GM23248 (cell line): ENCODE results near the gene BCKDHB. TPM values are rescaled to one million over a fixed set of nuclear protein-coding genes. Genes with fewer than 3 reads are reported as not detected.
A peak's percentile ranks its signal among the peaks of the same experiment; 100 is the strongest.

Experiments used
- DNase-seq: peaks from one replicate; pipeline ENCODE4 v3.0.0-alpha.2; 2015
- H2AFZ ChIP-seq: fragments of 200-600 bp; sonication (generic); 2 replicates; pipeline ENCODE4 v1.6.1; 2016; ENCODE audit warnings: antibody characterized with exemption
- H3F3A ChIP-seq: fragments of 200-600 bp; sonication (generic); 2 replicates; pipeline ENCODE4 v1.6.1; 2016; ENCODE audit warnings: mild to moderate bottlenecking, antibody characterized with exemption, mixed run types; ENCODE audit not compliant: insufficient read depth
- H3K27ac ChIP-seq: fragments of 200-600 bp; sonication (generic); 2 replicates; pipeline ENCODE4 v1.5.1; 2016; ENCODE audit warnings: mild to moderate bottlenecking
- H3K27me3 ChIP-seq: fragments of 200-600 bp; sonication (generic); replicated peaks from 2 replicates; pipeline ENCODE4 v1.6.1; 2016; ENCODE audit warnings: mild to moderate bottlenecking; ENCODE audit not compliant: insufficient read depth
- H3K36me3 ChIP-seq: fragments of 200-600 bp; sonication (generic); 2 replicates; pipeline ENCODE4 v1.6.1; 2016; ENCODE audit warnings: low read depth, mild to moderate bottlenecking
- H3K4me1 ChIP-seq: fragments of 200-600 bp; sonication (generic); 2 replicates; pipeline ENCODE4 v1.6.1; 2016; ENCODE audit warnings: mild to moderate bottlenecking; ENCODE audit not compliant: insufficient read depth
- H3K4me2 ChIP-seq: fragments of 200-600 bp; sonication (generic); one replicate; pipeline ENCODE4 v1.6.1; 2016; ENCODE audit warnings: mild to moderate bottlenecking; ENCODE audit not compliant: unreplicated experiment
- H3K4me3 ChIP-seq: fragments of 200-600 bp; sonication (generic); 2 replicates; pipeline ENCODE4 v1.5.1; 2016; ENCODE audit warnings: mild to moderate bottlenecking
- H3K79me2 ChIP-seq: fragments of 200-600 bp; sonication (generic); 2 replicates; pipeline ENCODE4 v1.6.1; 2016; ENCODE audit warnings: mild to moderate bottlenecking; ENCODE audit not compliant: insufficient read depth
- H3K9ac ChIP-seq: fragments of 200-600 bp; sonication (generic); 2 replicates; pipeline ENCODE4 v1.6.1; 2016; ENCODE audit warnings: mild to moderate bottlenecking
- H3K9me2 ChIP-seq: fragments of 200-600 bp; sonication (generic); 2 replicates; pipeline ENCODE4 v1.6.1; 2016; ENCODE audit warnings: mixed run types, mild to moderate bottlenecking, moderate library complexity; ENCODE audit not compliant: insufficient read depth
- H3K9me3 ChIP-seq: fragments of 200-600 bp; sonication (generic); one replicate; pipeline ENCODE4 v1.6.1; 2017; ENCODE audit warnings: low read depth
- H4K20me1 ChIP-seq: fragments of 200-600 bp; sonication (generic); 2 replicates; pipeline ENCODE4 v1.6.0; 2016; ENCODE audit not compliant: insufficient read depth
- EZH2 ChIP-seq: fragments of 200-600 bp; sonication (generic); IDR thresholded peaks from 2 replicates; pipeline ENCODE4 v1.6.1; 2018; ENCODE audit warnings: antibody characterized with exemption, mild to moderate bottlenecking; ENCODE audit not compliant: insufficient read depth, poor library complexity, severe bottlenecking
- EZH2phosphoT487 ChIP-seq: fragments of 200-600 bp; sonication (generic); IDR thresholded peaks from 2 replicates; pipeline ENCODE4 v1.6.1; 2018; ENCODE audit warnings: antibody characterized with exemption, moderate library complexity, mild to moderate bottlenecking, low read depth; ENCODE audit not compliant: insufficient read depth
- WGBS, 2 experiments: methylation state at CpG; one replicate each; pipeline ENCODE4 v1.1.6; 2015 to 2017; ENCODE audit warnings: low lambda C conversion rate in 2 of 2, low coverage in 1 of 2; ENCODE audit errors: missing lambda C conversion rate in 2 of 2; 5-methylcytosine and 5-hydroxymethylcytosine counted together
- in situ Hi-C: fragments of 300-500 bp; cut with MboI; formaldehyde crosslinking; loops from 2 replicates; pipeline ENCODE4 v1.15.0; 2020
- polyA plus RNA-seq: library from polyadenylated mRNA; unstranded; fragments of >200 nt; fragmentation: Nextera tagmentation; extraction: Ambion mirVana; gene quantifications from 2 replicates; pipeline ENCODE4 v1.2.1, GENCODE V29; 2016
- total RNA-seq: library from RNA; depleted of rRNA; stranded (reverse); fragments of >200 nt; shearing (Covaris generic); gene quantifications from 2 replicates; pipeline ENCODE4 v1.2.3, GENCODE V29; 2014

The BCKDHB gene
- total and polyA plus RNA-seq, 2 experiments from 2014 or later: 18.4 to 33.8 TPM

GRCh38 chr6:80319196-80319595 lies 212.7 kb downstream of the BCKDHB start:
- Histone ChIP-seq H3K27me3 (no peaks in the 10 kb centered on the region), H3K27ac (0 out of 2 replicates have a peak overlapping the region, but pooled peaks have one; percentile 3), H2AFZ (no peak overlapping the region), H3F3A (no peaks in the 10 kb centered on the region), H3K9me2 (no peaks in the 10 kb centered on the region; the same call in 1 of the 2 replicates), H3K9ac (no peak overlapping the region), H3K36me3 (0 out of 2 replicates have a peak, but pooled peaks cover 4% of the 10 kb centered on the region), H3K79me2 (no peaks in the 10 kb centered on the region), H4K20me1 (no peaks in the 10 kb centered on the region), H3K4me1 (peaks cover 16% of the 10 kb centered on the region), H3K4me3 (no peak overlapping the region), H3K4me2 (peak overlapping the region; percentile 21), H3K9me3 (no peaks in the 10 kb centered on the region)
- in situ Hi-C loops: no loop called here
- DNase-seq: peak; percentile 69
- WGBS, 2 experiments: 13 to 16% methylated on average over 2 of the region's 2 CpGs
- TF ChIP-seq EZH2phosphoT487 (no peak), EZH2 (no peak)

- Histone ChIP-seq H3K9me2 (no peaks in the 10 kb centered on the region; the same call in 1 of the 2 replicates), H2AFZ (no peak overlapping the region), H3K27me3 (no peaks in the 10 kb centered on the region), H3K27ac (no peak overlapping the region), H3K79me2 (no peaks in the 10 kb centered on the region), H3F3A (peaks cover 4% of the 10 kb centered on the region; the same call in 1 of the 2 replicates), H3K9ac (no peak overlapping the region), H3K4me2 (no peak overlapping the region), H3K4me1 (peaks cover 24% of the 10 kb centered on the region), H3K36me3 (0 out of 2 replicates have a peak, but pooled peaks cover 4% of the 10 kb centered on the region), H3K4me3 (no peak overlapping the region), H3K9me3 (no peaks in the 10 kb centered on the region), H4K20me1 (no peaks in the 10 kb centered on the region)
- in situ Hi-C loops: no loop called here
- no peak for TF ChIP-seq EZH2
- DNase-seq: no peak
- 98 to 100% methylated on average over 2 of the region's 2 CpGs for WGBS, 2 experiments
Measured at GRCh38 chr6:80321011-80321410, 214.5 kb downstream of the BCKDHB start.

- TF ChIP-seq EZH2: no peak
- 46 to 55% methylated on average over 3 of the region's 3 CpGs for WGBS, 2 experiments
- Histone ChIP-seq H3K9me2 (no peaks in the 10 kb centered on the region; the same call in 1 of the 2 replicates), H3K4me2 (no peak overlapping the region), H3K9me3 (no peaks in the 10 kb centered on the region), H2AFZ (no peak overlapping the region), H3K79me2 (no peaks in the 10 kb centered on the region), H3K4me3 (no peak overlapping the region), H3K36me3 (0 out of 2 replicates have a peak, but pooled peaks cover 4% of the 10 kb centered on the region), H4K20me1 (no peaks in the 10 kb centered on the region), H3F3A (peaks cover 4% of the 10 kb centered on the region; the same call in 1 of the 2 replicates), H3K27ac (no peak overlapping the region), H3K27me3 (no peaks in the 10 kb centered on the region), H3K4me1 (peaks cover 14% of the 10 kb centered on the region; the same call in 1 of the 2 replicates), H3K9ac (no peak overlapping the region)
- in situ Hi-C loops: no loop called here
- no peak for DNase-seq
Measured at GRCh38 chr6:80325742-80326141, 219.3 kb downstream of the BCKDHB start.

- Histone ChIP-seq H3K36me3 (no peaks in the 10 kb centered on the region), H2AFZ (no peak overlapping the region)
- TF ChIP-seq EZH2phosphoT487: no peak
Measured at GRCh38 chr6:80328652-80329051, 222.2 kb downstream of the BCKDHB start.

GRCh38 chr6:80329496-80329895 lies 223.0 kb downstream of the BCKDHB start:
- Histone ChIP-seq H4K20me1 (no peaks in the 10 kb centered on the region), H3K9me3 (no peaks in the 10 kb centered on the region)
- DNase-seq: no peak

More at GRCh38 chr6:80328652-80329051, 222.2 kb downstream of the BCKDHB start:
- in situ Hi-C loops: no loop called here
- Histone ChIP-seq H3K9ac (no peak overlapping the region), H3K27ac (no peak overlapping the region), H3F3A (peaks cover 4% of the 10 kb centered on the region; the same call in 1 of the 2 replicates), H3K4me2 (no peak overlapping the region), H3K9me2 (no peaks in the 10 kb centered on the region), H3K4me3 (no peak overlapping the region), H4K20me1 (no peaks in the 10 kb centered on the region), H3K79me2 (no peaks in the 10 kb centered on the region), H3K9me3 (no peaks in the 10 kb centered on the region), H3K4me1 (peaks cover 14% of the 10 kb centered on the region; the same call in 1 of the 2 replicates), H3K27me3 (no peaks in the 10 kb centered on the region)
- no peak for DNase-seq
- 6 to 12% methylated on average over 1 of the region's 1 CpG for WGBS, 2 experiments

More at GRCh38 chr6:80329496-80329895, 223.0 kb downstream of the BCKDHB start:
- no peaks in the 10 kb centered on the region for H3K79me2 ChIP-seq
- no peaks in the 10 kb centered on the region for H3K9me2 ChIP-seq
- no peak overlapping the region for H3K4me3 ChIP-seq
- no peak overlapping the region for H3K27ac ChIP-seq
- H2AFZ ChIP-seq: no peak overlapping the region
- H3K36me3 ChIP-seq: no peaks in the 10 kb centered on the region
- no peak overlapping the region for H3K9ac ChIP-seq
- H3F3A ChIP-seq: peaks cover 4% of the 10 kb centered on the region; the same call in 1 of the 2 replicates
- H3K4me1 ChIP-seq: peaks cover 19% of the 10 kb centered on the region; the same call in 1 of the 2 replicates
- no peak overlapping the region for H3K4me2 ChIP-seq
- in situ Hi-C loops: no loop called here
- TF ChIP-seq EZH2 (no peak), EZH2phosphoT487 (no peak)
- H3K27me3 ChIP-seq: no peaks in the 10 kb centered on the region
